ENCODE measurements around the gene PDF. TPM values are rescaled to one million over a fixed set of nuclear protein-coding genes. Genes with fewer than 3 reads are reported as not detected.
A peak's percentile ranks its signal among the peaks of the same experiment; 100 is the strongest.

The PDF gene
- total RNA-seq, 1 donor from 2014 or later = 12.1 TPM

GRCh38 chr16:69339289-69340094 is 9.1 kb upstream of the PDF start, which contains the start of the genes COG8 and NIP7:
COG8 (minus strand) TSS chr16:69339564; CDS start chr16:69339552, 12 bp downstream.
NIP7 (plus strand) TSS chr16:69339772; CDS start chr16:69339830, 58 bp downstream.
- DNase-seq (ENCODE audit: low read depth in 2 of 2) = peak; percentile 98 to 99

DNA sequence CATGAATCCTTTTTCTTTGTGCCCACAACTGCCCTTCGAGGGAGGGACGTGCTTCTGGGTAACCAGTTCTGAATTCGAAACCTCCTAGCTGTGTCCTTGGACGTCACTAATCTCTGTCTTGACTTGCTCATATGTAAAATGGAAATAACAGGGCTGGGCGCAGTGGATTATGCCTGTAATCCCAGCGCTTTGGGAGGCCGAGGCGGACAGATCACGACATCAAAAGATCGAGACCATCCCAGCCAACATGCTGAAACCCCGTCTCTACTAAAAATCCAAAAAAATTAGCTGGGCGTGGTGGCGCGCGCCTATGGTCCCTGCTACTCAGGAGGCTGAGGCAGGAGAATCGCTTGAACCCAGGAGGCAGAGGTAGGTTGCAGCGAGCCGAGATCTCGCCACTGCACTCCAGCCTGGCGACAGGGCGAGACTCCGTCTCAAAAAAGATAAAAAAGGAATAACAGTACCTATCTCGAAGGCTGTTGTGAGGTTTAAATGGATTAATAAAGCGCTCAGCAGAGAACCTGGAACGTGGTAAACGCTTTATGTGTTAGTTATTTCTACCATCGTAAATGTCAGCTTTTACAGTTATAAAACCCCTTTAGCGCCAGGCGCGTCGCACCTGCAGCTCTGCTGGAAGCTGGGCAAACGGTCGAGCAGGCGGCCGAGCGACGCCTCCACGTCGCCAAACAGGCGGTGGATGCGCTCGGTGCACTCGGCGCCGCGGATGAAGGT is 8.3 kb upstream of the PDF start:
- DNase-seq (ENCODE audit: low read depth in 2 of 2) = no peak

- no peak for DNase-seq (ENCODE audit: low read depth in 2 of 2)
Measured at GRCh38 chr16:69334696-69335095, 4.3 kb upstream of the PDF start.

GRCh38 chr16:69329369-69330285 is 761 bp downstream of the PDF start:
- DNase-seq (ENCODE audit: low read depth in 2 of 2) = peak; percentile 27 to 42

- peak in 1 of 2 donors; percentile 81 for DNase-seq (ENCODE audit: low read depth in 2 of 2)
Measured at GRCh38 chr16:69328854-69329316, 1.5 kb downstream of the PDF start.

DNA sequence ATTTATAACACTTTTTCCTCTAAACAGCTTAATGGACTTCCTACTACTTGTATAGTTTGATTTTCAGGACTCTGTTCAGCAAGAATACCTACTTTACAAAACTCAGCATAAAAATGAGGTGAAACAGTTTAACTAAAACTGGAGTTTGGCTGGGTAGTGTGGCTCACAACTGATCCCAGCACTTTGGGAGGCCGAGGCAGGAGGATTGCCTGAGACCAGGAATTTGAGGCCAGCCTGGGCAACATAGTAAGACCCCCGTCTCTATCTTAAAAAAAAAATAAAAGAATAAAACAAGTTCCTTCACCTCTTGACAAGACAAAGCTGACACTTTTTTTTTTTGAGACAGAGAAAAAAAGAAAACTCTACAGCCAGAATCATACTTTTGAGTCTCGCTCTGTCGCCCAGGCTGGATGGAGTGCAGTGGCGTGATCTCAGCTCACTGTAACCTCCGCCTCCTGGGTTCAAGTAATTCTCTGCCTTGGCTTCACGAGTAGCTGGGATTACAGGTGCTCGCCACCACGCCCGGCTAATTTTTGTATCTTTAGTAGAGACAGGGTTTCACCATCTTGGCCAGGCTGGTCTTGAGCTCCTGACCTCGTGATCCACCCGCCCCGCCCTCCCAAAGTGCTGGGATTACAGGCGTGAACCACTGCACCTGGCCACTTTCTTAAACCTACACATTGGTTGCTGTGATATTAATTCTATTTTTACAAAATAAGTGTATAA is 2.6 kb downstream of the PDF start:
- no peak for DNase-seq (ENCODE audit: low read depth in 2 of 2)

- peak in 1 of 2 donors; percentile 88 for DNase-seq (ENCODE audit: low read depth in 2 of 2)
Measured at GRCh38 chr16:69326172-69326873, 4.1 kb downstream of the PDF start.

- no peak for DNase-seq (ENCODE audit: low read depth in 2 of 2)
Measured at GRCh38 chr16:69325784-69326171, 4.6 kb downstream of the PDF start.

- DNase-seq (ENCODE audit: low read depth in 2 of 2) = no peak
Measured at GRCh38 chr16:69324585-69325253, 5.7 kb downstream of the PDF start.

GRCh38 chr16:69324013-69324531 is 6.3 kb downstream of the PDF start:
- no peak for DNase-seq (ENCODE audit: low read depth in 2 of 2)

DNA sequence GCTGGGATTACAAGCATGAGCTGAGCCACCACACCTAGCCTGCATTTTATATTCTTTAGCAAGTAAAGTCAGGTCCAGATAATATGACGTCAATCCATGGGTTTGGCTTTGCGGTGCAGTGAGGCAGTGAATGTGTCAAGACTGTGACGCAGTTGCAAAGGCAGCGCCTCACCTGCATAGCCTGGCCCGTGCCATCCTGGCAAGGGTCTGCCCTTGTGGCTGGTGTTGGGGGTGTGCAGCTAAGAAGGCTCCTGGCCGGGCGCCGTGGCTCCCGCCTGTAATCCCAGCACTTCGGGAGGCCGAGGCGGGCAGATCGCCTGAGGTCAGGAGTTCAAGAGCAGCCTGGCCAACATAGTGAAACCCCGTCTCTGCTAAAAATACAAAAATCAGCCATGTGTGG is 7.0 kb downstream of the PDF start:
- no peak for DNase-seq (ENCODE audit: low read depth in 2 of 2)

GRCh38 chr16:69322343-69322742 is 8.0 kb downstream of the PDF start:
- DNase-seq (ENCODE audit: low read depth in 2 of 2) = no peak

DNA sequence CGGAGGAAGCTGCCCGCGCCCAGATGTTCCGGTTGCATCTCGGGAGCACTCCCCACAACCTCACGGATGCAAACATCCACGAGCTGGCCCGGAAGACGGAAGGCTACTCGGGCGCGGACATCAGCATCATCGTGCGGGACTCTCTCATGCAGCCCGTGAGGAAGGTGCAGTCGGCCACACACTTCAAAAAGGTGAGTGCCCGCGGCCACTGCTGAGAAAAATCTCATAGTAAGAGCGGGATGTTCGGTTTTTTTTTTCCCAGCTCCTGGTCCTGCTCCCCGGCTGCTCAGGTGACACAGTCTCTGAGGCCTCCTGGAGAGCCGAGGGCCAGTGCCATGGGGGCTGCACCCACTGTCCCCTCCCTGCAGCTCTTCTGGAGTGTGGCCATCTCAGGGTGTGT is 9.3 kb downstream of the PDF start:
- DNase-seq (ENCODE audit: low read depth in 2 of 2) = no peak

GRCh38 chr16:69320740-69321073 is 9.7 kb downstream of the PDF start:
- no peak for DNase-seq (ENCODE audit: low read depth in 2 of 2)

GRCh38 chr16:69319826-69320739 is 10.3 kb downstream of the PDF start:
- DNase-seq (ENCODE audit: low read depth in 2 of 2) = no peak

DNA sequence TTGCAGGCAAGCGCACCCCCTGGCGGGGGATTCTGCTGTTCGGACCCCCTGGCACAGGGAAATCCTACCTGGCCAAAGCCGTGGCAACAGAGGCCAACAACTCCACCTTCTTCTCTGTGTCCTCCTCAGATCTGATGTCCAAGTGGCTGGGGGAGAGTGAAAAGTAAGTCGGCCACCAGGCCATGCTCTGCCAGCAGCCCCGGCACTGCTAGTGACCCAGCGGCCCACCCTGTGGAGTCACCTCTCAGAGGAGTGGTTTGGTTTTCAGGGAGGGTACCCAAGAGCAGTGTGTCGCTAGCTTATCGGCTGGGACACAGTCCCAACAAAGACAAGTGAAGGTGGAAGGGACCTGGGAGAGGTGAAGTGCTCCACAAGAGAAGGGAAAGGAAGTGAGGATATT is 11.0 kb downstream of the PDF start:
- DNase-seq (ENCODE audit: low read depth in 2 of 2) = no peak

- no peak for DNase-seq (ENCODE audit: low read depth in 2 of 2)
Measured at GRCh38 chr16:69318911-69319289, 11.5 kb downstream of the PDF start.

DNA sequence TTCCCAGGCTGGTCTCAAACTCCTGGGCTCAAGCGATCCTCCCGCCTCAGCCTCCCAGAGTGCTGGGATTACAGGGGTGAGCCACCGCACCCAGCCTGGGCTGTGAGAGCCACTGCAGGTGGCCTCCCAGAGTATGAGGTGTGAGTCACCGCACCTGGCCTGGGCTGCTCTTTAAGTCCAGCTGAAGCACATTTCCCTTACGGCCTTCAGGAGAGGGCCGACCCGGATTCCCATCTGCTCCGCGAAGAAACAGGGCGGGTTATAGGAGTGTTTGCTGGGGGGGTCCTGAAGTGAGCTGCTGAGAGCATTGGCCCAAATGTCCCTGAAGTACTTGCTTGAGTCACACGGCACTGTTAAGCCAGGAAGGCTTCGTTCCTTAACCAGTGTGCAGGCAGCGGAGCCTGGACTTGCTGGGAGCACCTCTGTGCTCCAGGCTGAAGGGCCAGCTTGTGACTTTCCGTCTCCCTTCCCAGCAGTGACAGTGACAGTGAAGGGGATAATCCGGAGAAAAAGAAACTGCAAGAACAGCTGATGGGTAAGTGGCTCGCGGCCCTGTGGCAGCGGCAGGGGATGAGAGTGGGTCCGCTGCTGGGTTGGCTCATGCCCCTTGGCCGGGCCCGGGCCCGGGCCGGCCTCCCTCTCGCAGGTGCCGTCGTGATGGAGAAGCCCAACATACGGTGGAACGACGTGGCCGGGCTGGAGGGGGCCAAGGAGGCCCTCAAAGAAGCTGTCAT is 12.0 kb downstream of the PDF start:
- no peak for DNase-seq (ENCODE audit: low read depth in 2 of 2)

All from lung microvascular endothelial cell (primary cell).